NB4 (cell line): ENCODE data around the gene NTM.

ENCODE experiments used
- DNase-seq: peaks from one replicate; pipeline ENCODE4 v3.0.0; 2010; ENCODE audit warnings: low read depth
- H3K4me3 ChIP-seq: one replicate; pipeline ENCODE4 v1.5.1; 2011; ENCODE audit warnings: mild to moderate bottlenecking, low read depth, low read length, moderate library complexity
- MYC ChIP-seq: IDR thresholded peaks from 2 replicates; pipeline ENCODE4 v1.6.1; 2011; ENCODE audit warnings: low read depth, low read length
- POLR2A ChIP-seq: IDR thresholded peaks from 2 replicates; pipeline ENCODE4 v1.6.1; 2011; ENCODE audit warnings: mild to moderate bottlenecking; ENCODE audit not compliant: insufficient read length; ENCODE audit errors: extremely low read depth
- TF ChIP-seq, protein P1 (sequence below): IDR thresholded peaks from one replicate; pipeline ENCODE4 v1.5.1; 2012; ENCODE audit warnings: low read depth, low read length
- TF ChIP-seq, protein P2 (sequence below): IDR thresholded peaks from 2 replicates; pipeline ENCODE4 v1.6.1; 2011; ENCODE audit warnings: low read depth, low read length

NTM gene

DNA sequence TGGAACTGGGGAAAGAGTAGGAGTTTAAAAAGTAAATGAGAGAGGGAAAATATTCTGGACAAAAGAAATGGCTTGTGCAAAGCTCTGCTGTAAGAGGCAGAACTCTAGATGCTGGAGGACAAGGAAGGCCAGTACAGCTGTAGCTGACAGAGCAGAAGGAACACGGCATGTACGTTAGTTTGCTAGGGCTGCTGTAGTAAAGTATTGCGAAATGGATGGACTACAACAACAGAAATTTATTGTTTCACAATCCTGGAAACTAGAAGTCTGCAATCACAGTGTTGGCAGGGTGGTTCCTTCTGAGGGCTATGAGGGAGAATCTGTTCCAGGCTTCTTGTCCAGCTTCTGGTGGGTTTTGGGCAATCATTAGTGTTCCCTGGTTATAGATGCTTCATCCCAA, 454.4 kb downstream of the NTM start:
- H3K4me3 ChIP-seq: no peak overlapping the region
- peak; percentile 51 for DNase-seq
- TF ChIP-seq, protein P1, sequence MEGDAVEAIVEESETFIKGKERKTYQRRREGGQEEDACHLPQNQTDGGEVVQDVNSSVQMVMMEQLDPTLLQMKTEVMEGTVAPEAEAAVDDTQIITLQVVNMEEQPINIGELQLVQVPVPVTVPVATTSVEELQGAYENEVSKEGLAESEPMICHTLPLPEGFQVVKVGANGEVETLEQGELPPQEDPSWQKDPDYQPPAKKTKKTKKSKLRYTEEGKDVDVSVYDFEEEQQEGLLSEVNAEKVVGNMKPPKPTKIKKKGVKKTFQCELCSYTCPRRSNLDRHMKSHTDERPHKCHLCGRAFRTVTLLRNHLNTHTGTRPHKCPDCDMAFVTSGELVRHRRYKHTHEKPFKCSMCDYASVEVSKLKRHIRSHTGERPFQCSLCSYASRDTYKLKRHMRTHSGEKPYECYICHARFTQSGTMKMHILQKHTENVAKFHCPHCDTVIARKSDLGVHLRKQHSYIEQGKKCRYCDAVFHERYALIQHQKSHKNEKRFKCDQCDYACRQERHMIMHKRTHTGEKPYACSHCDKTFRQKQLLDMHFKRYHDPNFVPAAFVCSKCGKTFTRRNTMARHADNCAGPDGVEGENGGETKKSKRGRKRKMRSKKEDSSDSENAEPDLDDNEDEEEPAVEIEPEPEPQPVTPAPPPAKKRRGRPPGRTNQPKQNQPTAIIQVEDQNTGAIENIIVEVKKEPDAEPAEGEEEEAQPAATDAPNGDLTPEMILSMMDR: no peak
- TF ChIP-seq POLR2A (no peak), MYC (no peak)
- TF ChIP-seq, protein P2, sequence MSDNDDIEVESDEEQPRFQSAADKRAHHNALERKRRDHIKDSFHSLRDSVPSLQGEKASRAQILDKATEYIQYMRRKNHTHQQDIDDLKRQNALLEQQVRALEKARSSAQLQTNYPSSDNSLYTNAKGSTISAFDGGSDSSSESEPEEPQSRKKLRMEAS: no peak

DNA sequence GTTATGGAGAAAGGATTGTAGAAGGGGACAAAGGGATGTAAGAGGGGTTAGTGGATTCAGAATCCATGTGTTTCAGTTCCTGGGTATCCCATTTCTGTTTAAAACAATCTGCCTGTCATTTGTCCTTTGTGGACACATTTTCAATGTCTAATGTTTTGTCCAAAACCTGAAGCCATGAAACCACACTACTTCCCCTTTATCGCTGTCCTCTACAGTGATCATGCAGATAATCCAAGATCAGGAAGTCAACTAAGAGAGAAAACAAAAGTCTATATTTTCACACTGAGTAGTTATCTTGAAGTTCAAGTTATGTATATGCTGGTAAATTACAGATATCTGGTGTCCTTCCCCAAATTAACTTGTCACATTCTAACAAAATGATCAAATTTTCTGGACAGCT, 457.0 kb downstream of the NTM start:
- no peak overlapping the region for H3K4me3 ChIP-seq
- DNase-seq: peak; percentile 18
- TF ChIP-seq POLR2A: no peak
- TF ChIP-seq, protein P1: no peak
- TF ChIP-seq, protein P2: no peak
- no peak for TF ChIP-seq MYC

- no peak for DNase-seq
- no peak for TF ChIP-seq POLR2A
- no peak for TF ChIP-seq MYC
- TF ChIP-seq, protein P2: no peak
- TF ChIP-seq, protein P1: no peak
- no peak overlapping the region for H3K4me3 ChIP-seq
These were observed 459.3 kb downstream of the NTM start for GRCh38 chr11:131829725-131830124.

GRCh38 chr11:131832079-131832478, 461.7 kb downstream of the NTM start:
- TF ChIP-seq, protein P1: no peak
- TF ChIP-seq, protein P2: no peak
- TF ChIP-seq MYC (no peak), POLR2A (no peak)

DNA sequence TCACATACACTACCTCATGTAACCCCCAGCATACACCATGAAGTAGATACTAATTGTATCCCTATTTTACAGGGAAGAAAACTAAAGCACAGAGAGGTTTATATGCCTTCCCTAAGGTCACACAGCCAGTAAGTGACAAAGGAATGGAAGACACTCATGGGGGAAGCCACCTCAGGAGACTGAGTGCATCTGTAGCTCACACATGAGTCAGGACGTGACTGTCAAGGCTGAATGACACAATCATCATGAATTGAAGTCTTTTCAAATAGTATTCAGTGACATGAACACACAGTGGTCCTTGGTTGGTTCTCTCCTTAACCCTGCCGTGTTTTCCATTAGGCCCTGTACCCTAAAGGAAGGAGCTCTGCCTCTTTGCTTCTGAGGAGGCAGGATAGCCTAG, 463.0 kb downstream of the NTM start:
- no peak overlapping the region for H3K4me3 ChIP-seq
- no peak for DNase-seq
- TF ChIP-seq, protein P1: no peak
- TF ChIP-seq, protein P2: no peak
- no peak for TF ChIP-seq POLR2A
- no peak for TF ChIP-seq MYC

More at GRCh38 chr11:131832079-131832478, 461.7 kb downstream of the NTM start:
- no peak overlapping the region for H3K4me3 ChIP-seq
- no peak for DNase-seq

DNA sequence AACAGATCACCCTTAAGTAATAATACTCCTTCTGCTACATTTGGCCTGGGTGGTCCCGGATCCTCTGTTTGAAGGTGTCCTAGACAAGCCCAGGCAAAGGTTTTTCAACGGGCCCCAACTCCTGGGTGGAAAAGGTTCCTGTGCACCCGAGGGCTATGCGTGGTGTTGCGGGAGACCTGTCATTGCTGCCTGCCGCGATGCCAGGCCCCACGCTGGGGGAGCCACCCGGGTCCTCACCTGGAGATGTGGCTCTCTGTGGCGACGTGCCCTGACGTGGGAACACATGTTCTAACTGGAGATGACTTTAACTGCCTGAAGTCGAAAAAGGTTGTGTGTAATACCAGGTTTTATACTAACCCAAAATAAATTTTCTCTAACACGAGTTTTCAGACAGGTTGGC, 467.1 kb downstream of the NTM start:
- no peak for DNase-seq
- TF ChIP-seq POLR2A: no peak
- TF ChIP-seq, protein P1: no peak
- TF ChIP-seq, protein P2: no peak
- TF ChIP-seq MYC: no peak
- no peak overlapping the region for H3K4me3 ChIP-seq
